Lower leg skin (tissue), 4 donors: Measurements from ENCODE around the gene ERICH2. TPM values are rescaled to one million over a fixed set of nuclear protein-coding genes. Genes with fewer than 3 reads are reported as not detected.

Source experiments
- DNase-seq, 2 donors: peaks; one replicate each; pipeline ENCODE4 v3.0.0-alpha.2; 2019; ENCODE audit warnings: low spot score in 2 of 2
- H3K4me3 ChIP-seq: fragments of 200-600 bp; sonication (generic); 2 replicates; pipeline ENCODE4 v1.5.1; 2017; ENCODE audit warnings: mild to moderate bottlenecking, low read depth; ENCODE audit not compliant: poor library complexity, severe bottlenecking
- CTCF ChIP-seq, 3 donors: fragments of 450-650 bp; IDR thresholded peaks; one replicate each; pipeline ENCODE4 v1.5.1; 2016; ENCODE audit warnings: antibody characterized with exemption in 3 of 3, mild to moderate bottlenecking in 3 of 3, moderate library complexity in 2 of 3
- POLR2A ChIP-seq, 2 donors: fragments of 450-650 bp; IDR thresholded peaks; one replicate each; pipeline ENCODE4 v1.6.1; 2016 to 2017; ENCODE audit warnings: antibody characterized with exemption in 2 of 2, mild to moderate bottlenecking in 1 of 2, moderate library complexity in 1 of 2
- WGBS, 2 donors: methylation state at CpG; one replicate each; pipeline ENCODE4 v1.1.5; 2018; 5-methylcytosine and 5-hydroxymethylcytosine counted together
- intact Hi-C: fragments of 100-400 bp; cut with DNase I; formaldehyde crosslinking; loops from one replicate; pipeline ENCODE4 v1.15.0; 2023; ENCODE audit warnings: low total_unique reads
- total RNA-seq, 4 donors: library from RNA; depleted of rRNA; stranded (reverse); fragments of >200 nt; gene quantifications; one replicate each; pipeline ENCODE4 v1.1.0, GENCODE V29; 2016

The ERICH2 gene
- total RNA-seq, 4 donors from 2014 or later: 0.58 TPM; not detected in 3

DNA sequence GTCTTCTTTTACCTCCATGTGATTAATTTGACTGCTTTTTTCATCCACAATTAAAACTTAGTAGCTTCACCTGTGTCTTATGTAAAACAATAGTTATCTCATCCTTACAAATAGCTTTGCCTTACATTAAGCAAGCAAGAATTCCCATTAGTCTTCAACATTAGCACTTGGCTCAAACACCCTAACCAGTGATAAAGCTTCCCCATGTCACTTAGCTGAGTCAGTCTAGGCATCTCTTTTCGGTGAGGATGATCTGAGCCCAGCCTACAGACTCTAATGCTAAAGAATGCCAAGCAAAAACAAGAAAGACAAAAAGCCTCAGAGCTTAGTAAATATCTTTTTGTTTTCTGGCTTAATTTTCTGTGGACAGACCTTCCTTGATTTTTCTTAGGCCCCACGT lies 72.6 kb downstream of the ERICH2 start:
- H3K4me3 ChIP-seq: no peak overlapping the region
- no peak for DNase-seq
- intact Hi-C loops: no loop called here
- WGBS, 2 donors: 81 to 89% methylated on average over 2 of the region's 2 CpGs
- TF ChIP-seq POLR2A (IDR thresholded peaks at IDR 0.05): no peak
- no peak for TF ChIP-seq CTCF (IDR thresholded peaks at IDR 0.05)

DNA sequence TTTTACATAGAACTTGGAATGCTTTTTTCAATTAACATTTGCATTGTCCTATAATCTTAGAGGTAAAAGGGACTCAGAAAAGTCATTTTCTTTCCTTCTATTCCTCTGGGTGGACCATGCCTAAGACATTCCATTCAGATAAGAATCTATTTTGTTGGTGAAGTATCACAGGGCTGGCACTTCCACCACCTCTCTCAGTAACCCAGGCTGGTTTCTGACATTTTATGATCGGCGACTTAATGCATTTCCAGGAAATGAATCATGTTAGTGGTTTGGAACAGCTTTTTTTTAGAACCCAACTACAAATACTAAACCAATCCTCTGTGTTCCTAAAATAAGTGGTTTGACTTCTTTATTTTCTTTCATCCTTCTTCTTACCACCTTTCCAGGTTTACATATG lies 73.5 kb downstream of the ERICH2 start:
- intact Hi-C loops: no loop called here
- no peak for DNase-seq
- no peak for TF ChIP-seq CTCF (IDR thresholded peaks at IDR 0.05)
- no peak for TF ChIP-seq POLR2A (IDR thresholded peaks at IDR 0.05)
- WGBS, 2 donors: 25 to 38% methylated on average over 2 of the region's 2 CpGs
- no peak overlapping the region for H3K4me3 ChIP-seq

GRCh38 chr2:170845343-170845742 lies 75.2 kb downstream of the ERICH2 start:
- 85 to 89% methylated on average over 10 of the region's 10 CpGs for WGBS, 2 donors
- TF ChIP-seq POLR2A (IDR thresholded peaks at IDR 0.05) (no peak), CTCF (IDR thresholded peaks at IDR 0.05) (no peak)
- no peak for DNase-seq
- intact Hi-C loops: no loop called here
- no peak overlapping the region for H3K4me3 ChIP-seq

DNA sequence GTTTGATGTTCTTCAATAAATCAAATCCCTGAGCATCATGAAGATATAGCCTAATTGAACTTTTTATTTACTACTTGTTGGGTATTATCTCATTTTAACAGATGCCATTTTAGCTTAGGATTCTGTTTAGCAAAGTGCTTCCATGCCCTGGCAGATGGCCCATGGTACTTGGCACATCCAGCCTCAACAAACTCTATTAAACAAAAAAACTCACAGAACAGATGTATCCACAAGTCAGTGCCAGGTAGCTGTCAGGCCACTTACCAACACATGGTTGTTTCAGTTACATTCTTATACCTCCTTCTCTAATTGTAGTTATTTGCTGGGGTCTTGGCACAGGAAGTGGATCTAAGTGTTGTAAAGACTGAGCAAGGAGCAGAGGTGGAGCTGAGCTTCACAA lies 76.1 kb downstream of the ERICH2 start:
- intact Hi-C loops: no loop called here
- DNase-seq: no peak
- H3K4me3 ChIP-seq: no peak overlapping the region
- TF ChIP-seq POLR2A (IDR thresholded peaks at IDR 0.05): no peak
- TF ChIP-seq CTCF (IDR thresholded peaks at IDR 0.05): no peak

DNA sequence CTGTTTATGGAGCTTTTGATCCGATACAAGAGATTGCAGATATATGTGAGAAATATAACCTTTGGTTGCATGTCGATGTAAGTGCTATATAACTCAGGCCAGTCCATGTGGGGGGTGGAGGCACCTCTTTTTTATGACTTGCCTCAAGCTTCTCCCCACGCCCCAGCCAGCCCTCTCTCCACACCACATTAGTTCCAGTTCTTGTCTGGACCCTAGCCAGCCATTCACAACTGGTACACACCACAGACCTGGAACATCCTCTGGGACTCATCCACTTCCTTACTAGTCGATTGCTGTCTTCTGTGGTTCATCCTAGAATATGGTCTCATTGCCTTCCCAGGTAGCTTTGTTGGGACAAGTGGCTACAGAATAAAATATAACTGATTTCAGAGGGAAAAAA lies 77.5 kb downstream of the ERICH2 start:
- DNase-seq: no peak
- TF ChIP-seq CTCF (IDR thresholded peaks at IDR 0.05): no peak
- no peak for TF ChIP-seq POLR2A (IDR thresholded peaks at IDR 0.05)
- intact Hi-C loops: no loop called here
- WGBS, 2 donors: 63% methylated on average over 4 of the region's 4 CpGs
- H3K4me3 ChIP-seq: no peak overlapping the region

Other genes starting within 250 kb of the ERICH2 start
- 1 to 10 TPM; 1.8 to 6.5 (median 3.2) TPM for gene SP5, start 55.0 kb upstream of the ERICH2 start, total RNA-seq
- under 1 TPM in 1 of 4 donors, not detected in 3; 0.05 TPM for gene GAD1, start 46.5 kb downstream of the ERICH2 start, total RNA-seq
- 10 to 100 TPM; 37.7 to 66.2 (median 52.3) TPM for gene GORASP2, start 158.9 kb downstream of the ERICH2 start, total RNA-seq